NB4 (cell line): ENCODE data around the gene UCP3.

Experiments used
- MAX ChIP-seq: IDR thresholded peaks from 2 replicates; pipeline ENCODE4 v1.6.1; 2011; ENCODE audit warnings: low read depth, low read length
- MYC ChIP-seq: IDR thresholded peaks from 2 replicates; pipeline ENCODE4 v1.6.1; 2011; ENCODE audit warnings: low read depth, low read length
- POLR2A ChIP-seq: IDR thresholded peaks from 2 replicates; pipeline ENCODE4 v1.6.1; 2011; ENCODE audit warnings: mild to moderate bottlenecking; ENCODE audit not compliant: insufficient read length; ENCODE audit errors: extremely low read depth
- TF ChIP-seq, protein P1 (sequence below): IDR thresholded peaks from one replicate; pipeline ENCODE4 v1.5.1; 2012; ENCODE audit warnings: low read depth, low read length

- TF ChIP-seq MYC: no peak
- no peak for TF ChIP-seq POLR2A
- TF ChIP-seq, protein P1, sequence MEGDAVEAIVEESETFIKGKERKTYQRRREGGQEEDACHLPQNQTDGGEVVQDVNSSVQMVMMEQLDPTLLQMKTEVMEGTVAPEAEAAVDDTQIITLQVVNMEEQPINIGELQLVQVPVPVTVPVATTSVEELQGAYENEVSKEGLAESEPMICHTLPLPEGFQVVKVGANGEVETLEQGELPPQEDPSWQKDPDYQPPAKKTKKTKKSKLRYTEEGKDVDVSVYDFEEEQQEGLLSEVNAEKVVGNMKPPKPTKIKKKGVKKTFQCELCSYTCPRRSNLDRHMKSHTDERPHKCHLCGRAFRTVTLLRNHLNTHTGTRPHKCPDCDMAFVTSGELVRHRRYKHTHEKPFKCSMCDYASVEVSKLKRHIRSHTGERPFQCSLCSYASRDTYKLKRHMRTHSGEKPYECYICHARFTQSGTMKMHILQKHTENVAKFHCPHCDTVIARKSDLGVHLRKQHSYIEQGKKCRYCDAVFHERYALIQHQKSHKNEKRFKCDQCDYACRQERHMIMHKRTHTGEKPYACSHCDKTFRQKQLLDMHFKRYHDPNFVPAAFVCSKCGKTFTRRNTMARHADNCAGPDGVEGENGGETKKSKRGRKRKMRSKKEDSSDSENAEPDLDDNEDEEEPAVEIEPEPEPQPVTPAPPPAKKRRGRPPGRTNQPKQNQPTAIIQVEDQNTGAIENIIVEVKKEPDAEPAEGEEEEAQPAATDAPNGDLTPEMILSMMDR: no peak
- TF ChIP-seq MAX: no peak
Measured at GRCh38 chr11:73969991-73970800, 38.7 kb downstream of the UCP3 start.
